ENCODE data around the gene CYP26B1.

Gene CYP26B1

DNA sequence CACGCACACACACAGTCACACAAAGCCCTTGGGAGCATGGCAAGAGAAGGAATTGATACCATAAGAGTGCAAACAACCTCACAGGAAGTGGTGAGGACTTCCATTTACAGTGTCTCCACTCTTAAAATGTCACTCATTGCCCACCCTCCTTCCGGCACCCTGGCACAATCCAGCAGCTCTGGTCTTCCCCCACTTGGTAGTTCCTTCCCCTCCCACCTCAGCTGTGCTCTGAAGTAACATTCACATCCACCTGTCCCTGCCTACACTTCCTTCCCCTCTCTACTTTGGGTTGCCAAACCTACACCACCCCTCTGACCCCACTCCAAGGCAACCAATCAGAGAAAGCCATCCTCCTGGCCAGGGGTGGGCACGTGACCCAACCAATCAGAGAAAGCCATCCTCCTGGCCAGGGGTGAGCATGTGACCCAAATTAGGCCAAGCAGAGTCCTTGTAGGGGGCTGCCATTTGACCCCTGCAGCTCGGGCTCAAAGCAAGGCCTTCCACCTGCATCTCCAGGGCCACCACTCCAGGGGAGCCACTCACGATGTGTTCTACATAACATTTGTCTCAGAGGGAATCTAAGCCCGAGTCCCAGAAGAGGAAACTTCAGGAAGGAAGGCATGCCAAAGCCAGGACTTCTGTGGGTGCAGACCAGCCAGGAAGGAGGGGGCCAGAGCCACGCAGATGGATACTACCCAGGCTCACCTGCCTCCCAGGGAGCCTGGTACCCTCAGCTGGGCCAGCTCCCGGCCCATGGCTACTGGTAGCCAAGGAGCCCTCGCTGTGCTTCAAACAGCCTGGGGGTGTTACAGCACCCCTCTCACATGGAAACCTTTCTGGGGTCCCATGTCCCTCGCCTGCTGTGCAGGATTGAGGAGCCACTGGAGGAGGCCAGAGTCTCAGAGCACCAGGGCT, 21.2 kb downstream of the CYP26B1 start:
- TF ChIP-seq, protein P1, sequence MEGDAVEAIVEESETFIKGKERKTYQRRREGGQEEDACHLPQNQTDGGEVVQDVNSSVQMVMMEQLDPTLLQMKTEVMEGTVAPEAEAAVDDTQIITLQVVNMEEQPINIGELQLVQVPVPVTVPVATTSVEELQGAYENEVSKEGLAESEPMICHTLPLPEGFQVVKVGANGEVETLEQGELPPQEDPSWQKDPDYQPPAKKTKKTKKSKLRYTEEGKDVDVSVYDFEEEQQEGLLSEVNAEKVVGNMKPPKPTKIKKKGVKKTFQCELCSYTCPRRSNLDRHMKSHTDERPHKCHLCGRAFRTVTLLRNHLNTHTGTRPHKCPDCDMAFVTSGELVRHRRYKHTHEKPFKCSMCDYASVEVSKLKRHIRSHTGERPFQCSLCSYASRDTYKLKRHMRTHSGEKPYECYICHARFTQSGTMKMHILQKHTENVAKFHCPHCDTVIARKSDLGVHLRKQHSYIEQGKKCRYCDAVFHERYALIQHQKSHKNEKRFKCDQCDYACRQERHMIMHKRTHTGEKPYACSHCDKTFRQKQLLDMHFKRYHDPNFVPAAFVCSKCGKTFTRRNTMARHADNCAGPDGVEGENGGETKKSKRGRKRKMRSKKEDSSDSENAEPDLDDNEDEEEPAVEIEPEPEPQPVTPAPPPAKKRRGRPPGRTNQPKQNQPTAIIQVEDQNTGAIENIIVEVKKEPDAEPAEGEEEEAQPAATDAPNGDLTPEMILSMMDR (IDR thresholded peaks at IDR 0.05; ENCODE audit: low read length, missing control alignments) = no peak
- DNase-seq (ENCODE audit: low read depth) = no peak
- no peak overlapping the region for H3K4me3 ChIP-seq (replicated peaks; ENCODE audit: low read depth, low read length)

DNA sequence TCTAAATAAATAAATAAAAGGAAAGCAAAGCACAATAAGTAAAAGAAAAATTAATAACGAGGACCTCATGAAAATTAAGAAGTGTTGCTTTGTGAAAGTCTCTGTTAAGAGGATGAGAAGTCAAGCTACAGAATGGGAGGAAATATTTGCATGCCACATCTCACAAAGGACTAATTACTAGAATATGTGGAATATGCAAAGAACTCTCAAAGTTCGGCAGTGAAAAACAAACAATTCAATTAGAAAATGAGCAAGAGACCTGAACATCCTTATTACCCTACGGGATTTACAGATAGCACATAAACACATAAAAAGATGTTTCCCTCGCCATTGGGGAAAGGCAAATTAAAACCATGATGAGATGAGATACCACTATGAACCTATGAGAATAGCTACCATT, 23.3 kb downstream of the CYP26B1 start:
- DNase-seq (ENCODE audit: low read depth) = no peak
- TF ChIP-seq, protein P1 (IDR thresholded peaks at IDR 0.05; ENCODE audit: low read length, missing control alignments) = no peak
- H3K4me3 ChIP-seq (replicated peaks; ENCODE audit: low read depth, low read length) = no peak overlapping the region

DNA sequence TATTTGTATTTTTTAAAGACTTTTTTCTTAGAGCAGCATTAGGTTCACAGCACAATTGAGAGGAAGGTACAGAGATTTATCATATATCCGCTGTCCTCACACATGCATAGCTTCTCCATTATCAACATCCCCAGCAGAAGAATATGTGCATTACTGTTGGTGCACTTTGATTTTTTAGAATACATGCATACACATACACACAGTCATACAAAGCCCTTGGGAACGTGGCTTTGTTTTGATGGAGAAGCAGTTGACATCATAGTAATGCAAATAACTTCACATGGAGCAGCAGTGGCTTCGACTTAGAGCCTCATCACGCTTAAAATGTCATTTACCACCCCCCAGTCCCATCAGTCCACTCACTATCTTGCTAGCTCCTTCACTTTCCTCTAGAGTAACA, 26.5 kb downstream of the CYP26B1 start:
- H3K4me3 ChIP-seq (replicated peaks; ENCODE audit: low read depth, low read length) = no peak overlapping the region
- TF ChIP-seq, protein P1 (IDR thresholded peaks at IDR 0.05; ENCODE audit: low read length, missing control alignments) = no peak
- no peak for DNase-seq (ENCODE audit: low read depth)

DNA sequence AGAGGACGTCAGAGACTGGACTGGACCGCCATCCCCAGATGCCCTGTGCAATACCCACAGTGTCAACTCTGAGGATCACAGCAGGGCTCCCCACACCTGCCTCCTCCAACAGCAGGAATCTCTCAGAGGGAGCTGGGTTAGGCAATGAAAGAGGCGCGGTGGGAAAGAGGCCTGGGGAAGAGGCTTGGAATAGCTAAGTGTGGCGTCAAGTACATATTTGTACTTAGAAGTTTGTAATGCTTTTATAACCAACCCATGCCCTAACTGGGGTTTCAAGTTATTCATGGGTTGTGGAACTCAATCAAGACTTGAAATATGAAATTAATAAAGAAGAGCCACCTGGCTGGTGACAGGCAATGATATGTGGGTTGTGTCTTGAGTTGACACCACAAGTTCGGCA, 28.7 kb downstream of the CYP26B1 start:
- H3K4me3 ChIP-seq (replicated peaks; ENCODE audit: low read depth, low read length) = no peak overlapping the region
- DNase-seq (ENCODE audit: low read depth) = no peak
- TF ChIP-seq, protein P1 (IDR thresholded peaks at IDR 0.05; ENCODE audit: low read length, missing control alignments) = no peak

DNA sequence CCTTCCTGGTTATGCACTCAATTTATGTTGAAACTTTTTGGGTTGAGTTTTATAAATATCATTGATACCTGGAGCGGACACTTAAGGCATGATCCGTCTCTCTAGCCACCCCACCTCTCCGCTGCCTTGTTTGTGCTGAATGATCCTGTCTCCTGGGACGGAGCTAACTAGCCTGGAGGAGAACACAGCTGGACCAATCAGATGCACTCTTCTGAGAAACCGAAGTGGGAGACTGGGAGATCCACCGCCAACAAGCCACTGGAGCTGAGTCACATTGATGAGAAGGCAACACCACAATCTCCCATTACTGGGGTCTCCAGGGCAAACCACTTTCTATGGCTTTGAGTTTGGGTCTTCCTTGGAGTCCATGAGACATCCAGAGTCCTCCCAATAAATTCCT, 29.3 kb downstream of the CYP26B1 start:
- TF ChIP-seq, protein P1 (IDR thresholded peaks at IDR 0.05; ENCODE audit: low read length, missing control alignments) = no peak
- no peak overlapping the region for H3K4me3 ChIP-seq (replicated peaks; ENCODE audit: low read depth, low read length)
- DNase-seq (ENCODE audit: low read depth) = no peak

DNA sequence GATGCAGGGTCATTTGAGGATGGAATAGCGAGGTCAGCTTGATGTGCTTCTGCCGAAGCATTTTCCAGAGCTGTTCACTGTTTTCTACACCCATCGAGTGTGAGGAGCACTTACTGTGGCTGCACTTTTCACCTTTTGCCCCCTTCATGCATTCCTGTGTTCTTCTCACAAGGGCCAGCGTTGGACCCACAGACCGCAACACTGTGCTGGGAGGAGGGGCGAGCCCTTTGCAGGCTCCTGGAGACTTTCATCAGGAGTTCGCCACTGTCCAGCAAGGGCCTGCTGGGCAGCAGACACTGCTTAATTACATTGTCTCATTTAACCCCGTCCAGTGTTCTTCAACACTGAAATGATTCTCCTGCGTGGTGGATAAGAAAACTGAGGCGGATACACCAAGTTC, 29.9 kb downstream of the CYP26B1 start:
- TF ChIP-seq, protein P1 (IDR thresholded peaks at IDR 0.05; ENCODE audit: low read length, missing control alignments) = no peak
- no peak overlapping the region for H3K4me3 ChIP-seq (replicated peaks; ENCODE audit: low read depth, low read length)
- no peak for DNase-seq (ENCODE audit: low read depth)

DNA sequence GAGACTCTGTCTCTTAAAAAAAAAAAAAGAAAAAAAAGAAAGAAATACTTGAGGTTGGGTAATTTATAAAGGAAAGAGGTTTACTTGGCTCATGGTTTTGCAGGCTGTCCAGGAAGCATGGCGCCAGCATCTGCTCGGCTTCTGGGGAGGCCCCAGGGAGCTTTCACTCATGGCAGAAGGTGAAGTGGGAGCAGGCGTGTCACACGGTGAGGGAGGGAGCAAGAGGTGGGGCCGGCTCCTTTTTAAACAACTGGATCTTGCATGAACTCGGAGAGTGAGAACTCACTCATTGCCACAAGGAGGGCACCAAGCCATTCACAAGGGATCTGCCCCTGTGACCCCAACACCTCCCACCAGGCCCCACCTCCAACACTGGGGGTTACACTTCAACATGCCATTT, 30.6 kb downstream of the CYP26B1 start:
- no peak overlapping the region for H3K4me3 ChIP-seq (replicated peaks; ENCODE audit: low read depth, low read length)
- no peak for DNase-seq (ENCODE audit: low read depth)
- TF ChIP-seq, protein P1 (IDR thresholded peaks at IDR 0.05; ENCODE audit: low read length, missing control alignments) = no peak
